GM18519 (cell line): Measurements from ENCODE around the gene POFUT2.

Experiments
- ATAC-seq: cut with Tn5 transposase; IDR thresholded peaks from one replicate; pipeline ENCODE4 v1.9.1; 2021; ENCODE audit warnings: mild to moderate bottlenecking, moderate library complexity; ENCODE audit not compliant: unreplicated experiment, low FRiP score

Gene POFUT2

GRCh38 chr21:45286671-45287437 lies 841 bp downstream of the POFUT2 start:
- ATAC-seq: no peak

- ATAC-seq: no peak
These were observed 2.3 kb downstream of the POFUT2 start for GRCh38 chr21:45285266-45285931.

GRCh38 chr21:45284456-45284741 lies 3.3 kb downstream of the POFUT2 start:
- no peak for ATAC-seq

GRCh38 chr21:45283611-45284455 lies 3.9 kb downstream of the POFUT2 start:
- ATAC-seq: no peak

GRCh38 chr21:45283035-45283610 lies 4.6 kb downstream of the POFUT2 start:
- no peak for ATAC-seq

- no peak for ATAC-seq
These were observed 5.2 kb downstream of the POFUT2 start for GRCh38 chr21:45282283-45283034.

- no peak for ATAC-seq
These were observed 6.0 kb downstream of the POFUT2 start for GRCh38 chr21:45281411-45282282.

- ATAC-seq: no peak
These were observed 6.7 kb downstream of the POFUT2 start for GRCh38 chr21:45280969-45281368.

GRCh38 chr21:45280178-45280821 lies 7.4 kb downstream of the POFUT2 start:
- no peak for ATAC-seq

GRCh38 chr21:45279446-45280177 lies 8.1 kb downstream of the POFUT2 start:
- no peak for ATAC-seq

- no peak for ATAC-seq
These were observed 9.4 kb downstream of the POFUT2 start for GRCh38 chr21:45278156-45278911.

GRCh38 chr21:45277101-45278045 lies 10.3 kb downstream of the POFUT2 start:
- no peak for ATAC-seq

- no peak for ATAC-seq
These were observed 11.1 kb downstream of the POFUT2 start for GRCh38 chr21:45276596-45276995.

GRCh38 chr21:45270306-45270821 lies 17.3 kb downstream of the POFUT2 start:
- no peak for ATAC-seq

- no peak for ATAC-seq
These were observed 17.8 kb downstream of the POFUT2 start for GRCh38 chr21:45269861-45270260.

- no peak for ATAC-seq
These were observed 20.3 kb downstream of the POFUT2 start for GRCh38 chr21:45267390-45267760.
